ENCODE results near the gene CPEB1.

CPEB1 gene

DNA sequence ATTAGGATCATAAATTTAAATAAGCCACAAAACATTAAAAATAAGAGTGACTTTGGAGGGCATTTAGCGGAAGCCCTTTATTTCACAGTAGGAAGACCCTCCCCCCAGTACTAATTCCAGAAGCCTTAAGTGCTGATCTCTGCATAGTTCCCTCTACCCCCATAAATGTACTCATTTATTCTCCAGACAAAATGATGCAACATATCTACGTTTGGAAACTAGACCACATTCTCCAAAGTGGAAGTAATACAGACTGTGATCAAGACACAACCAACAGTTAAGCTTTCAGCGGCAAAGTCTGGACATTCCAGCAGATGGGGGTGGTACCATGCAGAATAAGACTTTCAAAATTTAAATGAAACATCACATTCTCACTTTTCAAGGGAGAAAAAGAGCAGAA is 62.1 kb downstream of the CPEB1 start:
- no peak overlapping the region for H3K4me3 ChIP-seq (IDR thresholded peaks at IDR 0.05; ENCODE audit: insufficient read depth, low read depth, low read length)
- no peaks in the 10 kb centered on the region for H3K79me2 ChIP-seq (ENCODE audit: insufficient read depth, low read depth)
- no peak overlapping the region for H3K9ac ChIP-seq
- H4K20me1 ChIP-seq (ENCODE audit: insufficient read depth), result no peaks in the 10 kb centered on the region
- H3K36me3 ChIP-seq (ENCODE audit: insufficient read depth), result no peaks in the 10 kb centered on the region
- H3K4me2 ChIP-seq, result no peak overlapping the region
- TF ChIP-seq, protein P1, sequence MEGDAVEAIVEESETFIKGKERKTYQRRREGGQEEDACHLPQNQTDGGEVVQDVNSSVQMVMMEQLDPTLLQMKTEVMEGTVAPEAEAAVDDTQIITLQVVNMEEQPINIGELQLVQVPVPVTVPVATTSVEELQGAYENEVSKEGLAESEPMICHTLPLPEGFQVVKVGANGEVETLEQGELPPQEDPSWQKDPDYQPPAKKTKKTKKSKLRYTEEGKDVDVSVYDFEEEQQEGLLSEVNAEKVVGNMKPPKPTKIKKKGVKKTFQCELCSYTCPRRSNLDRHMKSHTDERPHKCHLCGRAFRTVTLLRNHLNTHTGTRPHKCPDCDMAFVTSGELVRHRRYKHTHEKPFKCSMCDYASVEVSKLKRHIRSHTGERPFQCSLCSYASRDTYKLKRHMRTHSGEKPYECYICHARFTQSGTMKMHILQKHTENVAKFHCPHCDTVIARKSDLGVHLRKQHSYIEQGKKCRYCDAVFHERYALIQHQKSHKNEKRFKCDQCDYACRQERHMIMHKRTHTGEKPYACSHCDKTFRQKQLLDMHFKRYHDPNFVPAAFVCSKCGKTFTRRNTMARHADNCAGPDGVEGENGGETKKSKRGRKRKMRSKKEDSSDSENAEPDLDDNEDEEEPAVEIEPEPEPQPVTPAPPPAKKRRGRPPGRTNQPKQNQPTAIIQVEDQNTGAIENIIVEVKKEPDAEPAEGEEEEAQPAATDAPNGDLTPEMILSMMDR (conservative IDR thresholded peaks at IDR 0.05; ENCODE audit: low read depth, low read length), result no peak
- H3K27me3 ChIP-seq (ENCODE audit: insufficient read depth, low read depth), result no peaks in the 10 kb centered on the region
- H3K4me1 ChIP-seq (ENCODE audit: low read depth, poor library complexity, severe bottlenecking), result no peaks in the 10 kb centered on the region
- no peak overlapping the region for H2AFZ ChIP-seq (ENCODE audit: low read depth)
- H3K27ac ChIP-seq, result no peak overlapping the region

DNA sequence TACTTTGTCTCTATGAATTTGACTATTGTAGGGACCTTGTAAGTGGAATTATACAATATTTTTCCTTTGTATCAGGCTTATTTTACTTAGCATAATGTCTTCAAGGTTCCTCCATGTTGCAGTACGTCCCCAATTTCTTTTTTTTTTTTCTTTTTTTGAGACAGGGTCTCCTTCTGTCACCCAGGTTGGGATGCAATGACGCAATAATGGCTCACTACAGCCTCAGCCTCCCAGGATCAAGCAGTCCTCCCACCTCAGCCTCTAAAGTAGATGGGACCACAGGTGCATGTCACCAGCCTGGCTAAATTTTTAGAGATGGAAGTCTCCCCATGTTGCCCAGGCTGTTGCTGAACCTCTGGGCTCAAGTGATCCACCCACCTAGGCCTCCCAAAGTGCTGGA is 66.5 kb downstream of the CPEB1 start:
- Histone ChIP-seq H2AFZ (ENCODE audit: low read depth) (no peak overlapping the region), H3K9ac (no peak overlapping the region), H3K27ac (no peak overlapping the region), H4K20me1 (ENCODE audit: insufficient read depth) (no peaks in the 10 kb centered on the region), H3K79me2 (ENCODE audit: insufficient read depth, low read depth) (no peaks in the 10 kb centered on the region), H3K27me3 (ENCODE audit: insufficient read depth, low read depth) (no peaks in the 10 kb centered on the region), H3K4me2 (no peak overlapping the region), H3K4me1 (ENCODE audit: low read depth, poor library complexity, severe bottlenecking) (no peaks in the 10 kb centered on the region), H3K4me3 (IDR thresholded peaks at IDR 0.05; ENCODE audit: insufficient read depth, low read depth, low read length) (no peak overlapping the region), H3K36me3 (ENCODE audit: insufficient read depth) (no peaks in the 10 kb centered on the region)
- TF ChIP-seq, protein P1 (conservative IDR thresholded peaks at IDR 0.05; ENCODE audit: low read depth, low read length), result no peak

DNA sequence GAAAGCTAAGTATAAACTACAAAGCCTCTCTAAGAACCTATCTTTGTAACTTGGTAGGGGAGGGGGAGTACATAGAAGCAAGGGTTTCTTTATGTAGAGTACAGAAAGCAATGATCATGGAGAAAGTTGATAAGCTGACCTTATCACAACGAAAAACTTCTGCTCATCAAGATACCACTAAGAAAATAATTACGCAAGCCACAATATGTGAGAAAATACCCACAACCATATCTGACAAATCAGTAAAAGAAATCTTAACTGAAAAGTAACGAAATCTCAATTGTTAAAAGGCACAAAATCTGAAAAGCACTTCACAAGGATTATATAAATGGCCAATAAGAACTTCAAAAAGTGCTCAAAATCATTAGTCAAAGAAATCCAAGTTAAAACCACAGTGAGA is 71.8 kb downstream of the CPEB1 start:
- no peaks in the 10 kb centered on the region for H3K27me3 ChIP-seq (ENCODE audit: insufficient read depth, low read depth)
- no peak overlapping the region for H3K4me3 ChIP-seq (IDR thresholded peaks at IDR 0.05; ENCODE audit: insufficient read depth, low read depth, low read length)
- no peaks in the 10 kb centered on the region for H3K36me3 ChIP-seq (ENCODE audit: insufficient read depth)
- no peak overlapping the region for H3K4me2 ChIP-seq
- no peaks in the 10 kb centered on the region for H3K4me1 ChIP-seq (ENCODE audit: low read depth, poor library complexity, severe bottlenecking)
- no peak overlapping the region for H3K27ac ChIP-seq
- no peak overlapping the region for H2AFZ ChIP-seq (ENCODE audit: low read depth)
- TF ChIP-seq, protein P1 (conservative IDR thresholded peaks at IDR 0.05; ENCODE audit: low read depth, low read length), result no peak
- H3K9ac ChIP-seq, result no peak overlapping the region
- no peaks in the 10 kb centered on the region for H4K20me1 ChIP-seq (ENCODE audit: insufficient read depth)
- no peaks in the 10 kb centered on the region for H3K79me2 ChIP-seq (ENCODE audit: insufficient read depth, low read depth)

DNA sequence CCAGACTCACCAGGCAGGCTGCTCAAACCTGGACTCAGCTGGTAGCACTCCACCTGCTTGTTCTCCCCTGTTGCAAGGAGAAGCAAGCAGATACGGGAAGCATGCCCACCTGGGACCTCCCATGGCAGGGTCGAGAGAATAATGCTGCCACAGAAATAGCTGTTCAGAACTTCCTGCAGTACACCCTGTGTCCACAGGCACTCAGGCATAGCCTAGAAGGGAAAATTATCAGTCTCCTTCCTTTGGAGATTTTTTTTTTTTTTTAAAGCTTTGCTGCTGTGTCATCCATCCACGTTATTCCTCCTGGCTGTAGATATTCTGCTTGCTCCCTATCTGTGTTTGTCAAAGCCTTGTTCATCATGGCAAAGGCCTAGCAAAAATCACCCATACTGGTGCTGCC is 74.2 kb downstream of the CPEB1 start:
- Histone ChIP-seq H3K4me3 (IDR thresholded peaks at IDR 0.05; ENCODE audit: insufficient read depth, low read depth, low read length) (no peak overlapping the region), H4K20me1 (ENCODE audit: insufficient read depth) (no peaks in the 10 kb centered on the region), H3K36me3 (ENCODE audit: insufficient read depth) (no peaks in the 10 kb centered on the region), H3K27me3 (ENCODE audit: insufficient read depth, low read depth) (no peaks in the 10 kb centered on the region), H3K9ac (no peak overlapping the region), H2AFZ (ENCODE audit: low read depth) (no peak overlapping the region), H3K27ac (no peak overlapping the region), H3K4me1 (ENCODE audit: low read depth, poor library complexity, severe bottlenecking) (no peaks in the 10 kb centered on the region), H3K79me2 (ENCODE audit: insufficient read depth, low read depth) (no peaks in the 10 kb centered on the region), H3K4me2 (no peak overlapping the region)
- TF ChIP-seq, protein P1 (conservative IDR thresholded peaks at IDR 0.05; ENCODE audit: low read depth, low read length), result no peak

DNA sequence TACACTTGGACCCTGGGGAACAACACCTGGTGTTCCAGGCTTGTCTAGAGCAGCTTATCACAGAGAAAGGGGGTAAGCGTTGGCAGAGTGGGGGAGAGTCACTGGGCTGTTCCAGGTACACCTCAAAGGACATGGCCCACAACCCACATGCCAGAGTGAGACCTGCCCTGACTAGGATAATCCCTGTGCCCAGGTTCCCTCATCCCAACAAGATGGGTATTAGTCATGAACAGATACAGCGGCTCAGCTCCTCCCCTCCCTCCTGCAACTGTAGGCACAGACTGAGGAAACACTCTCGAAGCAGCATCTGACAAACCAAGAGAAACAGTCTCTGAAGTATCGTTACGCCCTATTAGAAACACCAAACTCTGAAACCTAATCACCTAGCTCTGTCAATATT is 74.9 kb downstream of the CPEB1 start:
- no peaks in the 10 kb centered on the region for H3K27me3 ChIP-seq (ENCODE audit: insufficient read depth, low read depth)
- H3K4me1 ChIP-seq (ENCODE audit: low read depth, poor library complexity, severe bottlenecking), result no peaks in the 10 kb centered on the region
- H2AFZ ChIP-seq (ENCODE audit: low read depth), result no peak overlapping the region
- no peaks in the 10 kb centered on the region for H3K79me2 ChIP-seq (ENCODE audit: insufficient read depth, low read depth)
- no peaks in the 10 kb centered on the region for H3K36me3 ChIP-seq (ENCODE audit: insufficient read depth)
- H4K20me1 ChIP-seq (ENCODE audit: insufficient read depth), result no peaks in the 10 kb centered on the region
- no peak overlapping the region for H3K9ac ChIP-seq
- H3K27ac ChIP-seq, result no peak overlapping the region
- H3K4me3 ChIP-seq (IDR thresholded peaks at IDR 0.05; ENCODE audit: insufficient read depth, low read depth, low read length), result no peak overlapping the region
- TF ChIP-seq, protein P1 (conservative IDR thresholded peaks at IDR 0.05; ENCODE audit: low read depth, low read length), result no peak
- no peak overlapping the region for H3K4me2 ChIP-seq
